Left ventricle myocardium superior (tissue), 1 donor: ENCODE results near the gene RIMKLA. TPM values are rescaled to one million over a fixed set of nuclear protein-coding genes. Genes with fewer than 3 reads are reported as not detected.
A peak's percentile ranks its signal among the peaks of the same experiment; 100 is the strongest.

Experiments
- ATAC-seq: fragments of 200-7000 bp; cut with Tn5 transposase; one replicate; pipeline ENCODE4 v1.9.1; 2020; ENCODE audit warnings: mild to moderate bottlenecking, moderate library complexity
- DNase-seq: peaks from one replicate; pipeline ENCODE4 v3.0.0-alpha.2; 2020
- intact Hi-C: fragments of 100-400 bp; cut with micrococcal nuclease; formaldehyde crosslinking; loops from one replicate; pipeline ENCODE4 v1.11.0; 2022
- long read RNA-seq: library from polyadenylated mRNA; unstranded; transcript quantifications from one replicate; pipeline ENCODE4 v2.0.0, GENCODE V29; 2021
- total RNA-seq: library from RNA; stranded (reverse); fragmentation: NEBNext Ultra II Directional; extraction: Animal tissue kit (Norgen Biotek cat#: 25700); gene quantifications from one replicate; pipeline ENCODE4 v1.2.1, GENCODE V29; 2021
- donor health status: DM: no; HTN: yes; CAD: no; lungs with severe emphysema.

The RIMKLA gene, protein sequence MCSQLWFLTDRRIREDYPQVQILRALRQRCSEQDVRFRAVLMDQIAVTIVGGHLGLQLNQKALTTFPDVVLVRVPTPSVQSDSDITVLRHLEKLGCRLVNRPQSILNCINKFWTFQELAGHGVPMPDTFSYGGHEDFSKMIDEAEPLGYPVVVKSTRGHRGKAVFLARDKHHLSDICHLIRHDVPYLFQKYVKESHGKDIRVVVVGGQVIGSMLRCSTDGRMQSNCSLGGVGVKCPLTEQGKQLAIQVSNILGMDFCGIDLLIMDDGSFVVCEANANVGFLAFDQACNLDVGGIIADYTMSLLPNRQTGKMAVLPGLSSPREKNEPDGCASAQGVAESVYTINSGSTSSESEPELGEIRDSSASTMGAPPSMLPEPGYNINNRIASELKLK
- total RNA-seq, result 9.7 TPM
- long read RNA-seq, full-length matches to known transcripts, result 32 of 46 reads
- long read RNA-seq, partial matches to known transcripts, result 2 of 46 reads
- long read RNA-seq, other reads (novel, unspliced or antisense), result 12 of 46 reads

- DNase-seq, result peak; percentile 77
- intact Hi-C loops, result no loop called here
- peak; percentile 99 for ATAC-seq
Observed at GRCh38 chr1:42380586-42381279, at the start of gene RIMKLA. Gene RIMKLA, plus strand, starts transcription at chr1:42380792. Its CDS starts 143 bp downstream, at chr1:42380935.

DNA sequence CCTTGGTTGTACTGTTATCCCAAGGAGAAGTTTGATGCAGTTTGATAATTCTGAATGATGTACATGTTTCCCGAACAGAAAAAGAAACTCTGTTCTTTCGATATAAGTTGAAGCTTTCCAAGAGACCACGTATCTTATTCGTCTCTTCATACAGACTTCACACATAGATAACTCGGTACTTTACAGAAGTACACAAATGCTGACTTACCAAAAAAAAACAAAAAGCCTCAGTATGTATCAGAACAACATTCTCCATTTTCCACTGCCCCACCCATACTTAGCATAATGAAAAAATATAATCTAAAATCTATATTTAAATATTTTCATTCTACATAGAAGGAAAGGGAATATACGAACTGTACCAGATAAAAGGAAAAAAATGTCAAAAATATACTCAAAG, 47.7 kb upstream of the RIMKLA start:
- intact Hi-C loops, result no loop called here

DNA sequence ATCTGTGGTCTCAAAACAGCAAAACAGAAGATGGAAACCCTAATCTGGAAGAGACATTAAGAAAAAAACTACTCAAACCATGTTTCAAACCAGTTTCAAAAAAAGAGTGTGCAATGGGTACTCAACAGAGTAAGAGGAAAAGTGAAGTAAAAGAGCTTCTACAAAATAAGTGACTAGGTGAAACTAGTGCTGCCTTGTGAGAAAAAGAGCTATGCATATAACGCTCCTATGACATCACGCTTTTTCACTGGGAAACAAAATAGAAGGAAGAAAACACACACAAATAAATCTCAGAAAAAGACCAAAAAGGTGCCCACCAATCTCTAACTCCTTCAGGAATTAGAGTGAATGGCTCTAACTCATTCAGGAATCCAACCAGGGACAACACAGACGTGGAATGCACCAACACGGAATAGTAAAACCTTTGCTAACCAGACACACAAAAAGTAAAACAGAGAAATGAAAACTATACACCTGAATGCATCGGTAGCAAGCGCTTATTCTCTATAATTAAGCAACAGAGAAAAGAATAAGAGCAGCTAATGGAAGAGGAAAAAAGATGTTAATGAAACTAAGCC, 46.8 kb upstream of the RIMKLA start:
- intact Hi-C loops, result no loop called here
- DNase-seq (no peak), ATAC-seq (no peak)

More for the DNA sequence above, 47.7 kb upstream of the RIMKLA start:
- ATAC-seq (no peak), DNase-seq (no peak)

DNA sequence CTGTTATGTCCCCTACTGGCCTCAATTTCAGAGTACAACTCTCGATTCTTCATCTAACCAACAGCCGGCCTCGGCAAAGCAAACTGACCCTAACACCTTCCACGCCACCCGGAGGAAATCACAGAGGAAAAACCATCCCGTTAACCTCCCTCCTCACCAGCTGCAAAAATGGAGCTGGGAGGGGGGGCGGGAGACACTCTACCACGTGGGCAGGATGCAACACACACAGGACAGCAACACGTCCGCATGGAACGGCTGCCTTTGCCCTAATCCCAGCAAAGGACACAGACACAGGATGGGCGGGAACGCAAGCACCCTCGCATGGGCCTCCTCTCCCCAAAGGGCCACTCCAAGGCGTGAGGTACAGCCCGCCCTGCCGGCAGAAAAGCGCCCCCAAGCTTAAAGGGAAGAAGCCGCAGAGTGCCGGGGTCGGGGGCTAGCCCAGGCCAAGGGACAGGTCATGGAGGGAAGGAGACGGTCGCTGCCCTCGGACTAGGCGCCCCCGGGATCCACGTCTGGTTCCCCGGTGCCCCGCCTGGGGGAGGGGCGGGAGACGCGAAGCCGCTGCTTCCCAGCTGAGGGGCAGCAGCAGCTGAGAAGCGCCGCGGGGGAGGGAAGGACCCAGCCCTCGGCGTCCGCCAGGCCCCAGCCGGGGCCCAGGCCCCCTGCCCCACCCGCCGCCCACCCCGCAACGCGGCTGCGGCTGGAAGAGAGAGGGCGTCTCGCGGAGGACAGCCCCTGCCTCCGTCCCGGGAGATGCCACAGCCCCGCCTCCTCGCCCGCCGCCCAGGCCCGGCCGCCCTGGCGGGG, 46.1 kb upstream of the RIMKLA start:
- DNase-seq (peak; percentile 64), ATAC-seq (peak; percentile 78)
- intact Hi-C loops, result no loop called here

DNA sequence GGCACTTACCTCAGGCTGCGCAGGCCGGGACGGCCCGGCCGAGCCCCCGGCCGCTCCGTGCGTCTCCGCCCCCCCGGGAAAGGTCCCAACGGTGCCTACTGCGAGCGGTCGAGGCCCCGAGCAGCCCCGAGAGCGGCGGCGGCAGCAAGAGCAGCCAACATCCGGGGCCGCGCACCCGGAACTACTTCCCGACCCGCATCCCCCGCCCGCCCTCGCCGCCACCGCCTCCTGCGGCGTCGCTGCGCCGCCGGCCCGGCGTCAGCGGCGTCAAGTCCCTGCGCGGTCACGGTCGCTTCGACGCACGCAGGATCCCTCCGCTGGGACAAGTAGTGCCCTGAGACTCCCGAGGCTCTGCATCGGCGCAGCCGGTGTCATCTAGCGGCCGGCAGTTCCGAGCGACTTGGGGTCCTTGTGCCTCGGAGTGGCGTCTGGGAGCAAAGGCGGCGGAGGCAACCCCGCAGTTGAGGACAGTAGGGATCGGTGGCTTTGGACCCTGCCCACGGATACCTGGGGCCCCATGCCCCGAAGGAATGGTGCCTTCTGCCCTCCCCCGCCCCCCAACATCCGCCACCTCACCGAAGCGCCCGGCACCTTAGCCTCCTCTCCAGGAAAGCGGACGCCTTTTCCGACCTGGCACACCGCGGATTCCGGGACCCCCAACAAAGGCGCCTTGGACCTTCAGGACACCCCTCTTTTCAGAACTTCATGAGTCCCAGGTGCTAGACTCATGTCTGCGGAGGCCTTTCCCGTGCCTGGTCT, 45.4 kb upstream of the RIMKLA start, which contains the start of gene FOXJ3:
FOXJ3 (minus strand) TSS at position 186 of the 759 bp plus-strand sequence. CDS start 24,142 bp downstream, outside the sequence.
- peak; percentile 95 for ATAC-seq
- intact Hi-C loops, result no loop called here

DNA sequence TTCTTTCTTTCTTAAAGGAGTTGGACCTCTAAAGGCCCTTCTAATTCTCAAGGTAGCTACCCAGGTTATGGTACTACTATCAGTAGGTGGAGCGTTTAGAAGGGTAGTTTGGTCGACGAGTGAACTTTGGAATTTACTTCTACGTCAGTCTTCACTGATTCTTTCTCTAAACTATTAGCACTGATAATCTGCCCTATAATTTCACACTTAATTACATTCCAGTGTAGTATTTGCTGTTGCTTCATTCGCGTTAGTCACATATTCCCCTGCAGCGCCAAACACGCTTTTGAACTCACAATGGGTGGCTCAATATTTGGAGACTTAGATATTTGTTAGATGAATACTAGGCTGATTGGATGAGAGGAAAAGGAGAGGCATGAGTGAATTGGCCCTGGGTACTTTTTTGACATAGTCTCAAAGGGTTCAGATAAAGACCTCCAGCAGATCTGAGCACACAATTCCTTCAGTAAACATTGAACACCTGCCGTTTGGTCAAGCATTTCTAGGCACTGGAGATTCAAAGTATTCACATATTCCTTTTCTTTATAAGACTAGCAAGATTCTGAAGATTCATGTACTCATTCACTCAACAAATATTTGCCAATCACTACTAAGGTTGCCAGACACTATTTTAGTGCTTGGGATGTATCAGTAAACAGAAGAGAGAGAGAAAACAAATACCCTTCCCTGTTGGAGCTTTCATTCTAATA, 44.6 kb upstream of the RIMKLA start:
- DNase-seq (no peak), ATAC-seq (peak; percentile 3)
- intact Hi-C loops, result no loop called here

More for the DNA sequence above, 45.4 kb upstream of the RIMKLA start, which contains the start of gene FOXJ3:
- DNase-seq, result peak; percentile 95

DNA sequence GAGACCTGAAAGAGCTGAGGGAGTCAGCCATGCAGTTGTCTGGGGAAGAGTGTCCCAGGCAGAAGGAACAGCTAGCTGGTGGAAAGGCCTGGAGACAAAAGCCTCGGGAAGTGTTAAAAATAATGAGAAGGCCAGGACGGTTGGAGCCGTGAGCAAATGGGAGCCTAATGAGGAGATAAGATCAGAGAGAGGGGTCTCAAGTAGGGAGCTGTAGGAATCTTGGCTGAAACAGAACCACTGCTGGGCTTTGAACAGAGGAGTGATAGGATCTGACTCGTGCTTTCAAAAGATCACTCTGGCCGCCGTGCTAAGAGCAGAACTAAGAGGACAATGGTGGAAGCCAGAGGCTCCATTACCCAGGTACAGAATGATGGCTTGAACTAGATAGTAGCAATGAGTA, 43.6 kb upstream of the RIMKLA start:
- intact Hi-C loops, result no loop called here
- DNase-seq (no peak), ATAC-seq (no peak)

GRCh38 chr1:42340093-42340492, 40.5 kb upstream of the RIMKLA start:
- intact Hi-C loops, result loop anchor here (10.0 kb wide), 1 partner anchor 115 kb away; the partner anchor contains the start of genes PPCS and ZMYND12
- no peak for DNase-seq
- no peak for ATAC-seq

DNA sequence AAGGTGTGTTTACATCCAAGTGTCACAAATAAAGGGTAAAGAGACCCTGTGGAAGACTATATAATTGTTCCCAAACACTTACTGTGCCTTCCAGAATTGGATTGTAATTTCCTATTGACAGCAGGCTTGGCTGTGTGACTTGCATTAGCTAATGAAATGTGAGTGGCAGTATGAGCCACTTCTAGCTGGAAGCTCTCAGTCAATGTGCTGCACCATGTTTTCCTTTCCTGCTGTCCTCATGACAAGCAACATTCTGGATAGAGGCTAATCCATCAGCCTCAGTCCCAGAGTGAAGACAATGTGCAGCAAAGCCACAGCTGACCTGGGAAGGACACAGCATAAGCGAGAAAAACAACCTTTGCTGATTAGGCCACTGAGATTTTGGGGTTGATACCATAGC, 39.7 kb upstream of the RIMKLA start:
- DNase-seq (no peak), ATAC-seq (no peak)
- intact Hi-C loops, result loop anchor here (10.0 kb wide), 1 partner anchor 114 kb away; the partner anchor contains the start of genes PPCS and ZMYND12

DNA sequence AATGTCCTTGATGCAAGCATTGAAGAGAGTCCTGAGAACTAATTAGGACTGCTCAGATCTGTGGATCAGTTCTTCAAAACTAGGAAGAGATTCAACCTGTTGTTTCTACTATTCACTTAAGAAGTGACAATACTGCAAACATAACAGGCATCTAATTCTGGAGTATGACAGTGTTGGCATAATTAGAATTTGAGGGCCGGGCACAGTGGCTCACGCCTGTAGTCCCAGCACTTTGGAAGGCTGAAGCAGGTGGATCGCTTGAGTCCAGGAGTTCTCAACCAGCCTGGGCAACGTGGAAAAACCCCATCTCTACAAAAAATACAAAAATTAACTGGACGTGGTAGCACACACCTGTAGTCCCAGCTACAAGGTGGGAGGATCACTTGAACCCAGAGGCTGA, 37.5 kb upstream of the RIMKLA start:
- ATAC-seq, result peak; percentile 60
- intact Hi-C loops, result loop anchor here (10.0 kb wide), 1 partner anchor 112 kb away; the partner anchor contains the start of genes PPCS and ZMYND12

DNA sequence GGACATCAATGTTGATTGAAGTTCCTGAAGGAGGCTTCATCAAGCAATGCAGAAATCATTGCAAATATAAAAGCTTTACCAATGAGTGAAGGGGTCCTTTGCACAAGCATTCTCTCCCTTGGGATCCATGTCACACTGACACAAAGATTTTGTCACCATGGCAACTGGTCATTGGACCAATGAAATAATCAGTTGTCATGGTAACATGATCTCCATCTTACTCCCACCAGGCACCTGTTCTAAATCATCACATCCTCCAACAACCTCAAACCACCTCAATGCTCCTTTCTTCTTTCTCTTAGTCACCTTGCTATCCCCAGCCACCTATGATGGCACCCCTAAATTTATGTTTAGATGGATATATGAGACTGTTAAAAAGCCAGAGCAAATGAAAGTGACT, 32.1 kb upstream of the RIMKLA start:
- intact Hi-C loops, result loop anchor here (10.0 kb wide), 1 partner anchor 106 kb away; the partner anchor contains the start of genes PPCS and ZMYND12
- ATAC-seq (no peak), DNase-seq (no peak)

More for the DNA sequence above, 37.5 kb upstream of the RIMKLA start:
- DNase-seq, result no peak

- DNase-seq, result no peak
- intact Hi-C loops, result no loop called here
Observed at GRCh38 chr1:42350086-42350485, 30.5 kb upstream of the RIMKLA start.

GRCh38 chr1:42358791-42359190, 21.8 kb upstream of the RIMKLA start:
- intact Hi-C loops, result no loop called here
- ATAC-seq, result no peak
- no peak for DNase-seq

More at GRCh38 chr1:42350086-42350485, 30.5 kb upstream of the RIMKLA start:
- no peak for ATAC-seq

GRCh38 chr1:42359466-42359865, 21.1 kb upstream of the RIMKLA start:
- ATAC-seq (no peak), DNase-seq (no peak)
- intact Hi-C loops, result no loop called here

DNA sequence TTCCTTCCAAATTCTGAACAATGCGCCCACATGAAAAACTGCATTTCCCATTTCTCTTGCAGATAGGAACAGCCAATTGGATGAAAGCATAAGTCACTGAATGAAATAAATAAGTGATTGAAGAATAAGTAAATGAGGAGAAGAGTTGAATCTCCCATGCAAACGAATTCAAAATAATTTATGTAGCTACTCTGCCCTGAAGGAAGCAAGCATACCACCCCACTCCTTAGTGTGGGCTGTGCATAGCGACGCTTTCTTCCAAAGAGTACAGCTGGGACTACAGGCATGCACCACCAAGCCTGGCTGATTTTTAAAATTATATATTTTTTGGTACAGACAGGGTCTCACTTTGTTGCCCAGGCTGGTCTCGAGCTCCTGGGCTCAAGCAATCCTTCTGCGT, 16.5 kb upstream of the RIMKLA start:
- intact Hi-C loops, result no loop called here
- ATAC-seq, result no peak
- no peak for DNase-seq

DNA sequence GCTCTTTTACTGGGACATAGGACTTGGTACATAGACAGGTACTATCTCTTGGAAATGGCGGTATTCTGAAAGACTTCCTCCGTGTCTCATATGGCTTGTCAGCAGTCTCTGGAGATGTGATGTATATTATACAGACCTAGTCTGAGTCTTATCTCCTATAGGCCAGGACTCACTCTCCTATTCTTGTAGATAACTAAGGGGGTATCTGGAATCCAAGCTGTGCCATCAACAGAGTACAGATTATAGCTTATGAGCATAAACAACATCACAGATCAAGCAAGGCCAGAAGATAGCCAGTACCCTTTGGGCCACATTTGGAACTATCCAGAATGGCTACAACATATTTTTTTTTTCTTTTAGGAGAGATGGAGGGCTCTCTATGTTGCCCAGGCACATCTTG, 16.1 kb upstream of the RIMKLA start:
- ATAC-seq (no peak), DNase-seq (no peak)
- intact Hi-C loops, result no loop called here

DNA sequence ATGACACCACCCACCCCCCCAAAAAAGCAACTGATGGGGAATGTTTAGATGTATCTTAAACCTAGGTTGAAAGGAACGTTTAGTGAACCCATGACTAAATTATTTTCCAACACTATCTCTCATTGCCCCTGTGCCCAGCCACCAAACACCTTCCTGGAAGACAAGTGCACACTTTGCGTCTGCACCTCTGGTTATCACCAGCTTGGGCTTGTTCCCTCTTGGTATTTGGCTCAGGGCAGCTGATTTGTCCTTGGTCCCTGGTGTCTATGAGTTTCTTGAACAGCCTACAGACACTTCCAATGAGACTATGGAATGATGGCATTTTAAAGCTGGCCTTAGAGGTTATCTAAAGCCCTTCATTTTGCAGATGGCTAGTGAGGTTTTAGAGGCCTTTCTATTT, 15.5 kb upstream of the RIMKLA start:
- intact Hi-C loops, result no loop called here
- DNase-seq, result no peak
- peak; percentile 72 for ATAC-seq
